ENCODE measurements around the gene BRD7.

- no peak for TF ChIP-seq CTCF (IDR thresholded peaks at IDR 0.05; ENCODE audit: insufficient read depth, low read length)
- TF ChIP-seq POLR2AphosphoS5 (IDR thresholded peaks at IDR 0.05; ENCODE audit: low read depth) = no peak
Measured at GRCh38 chr16:50322333-50322732, 46.5 kb downstream of the BRD7 start.

Measured in HL-60 (cell line).